ENCODE data around the gene CACNA1G. TPM values are rescaled to one million over a fixed set of nuclear protein-coding genes. Genes with fewer than 3 reads are reported as not detected.

The CACNA1G gene
- total RNA-seq, 1 donor from 2014 or later = 0.05 TPM

GRCh38 chr17:50668838-50669581, 108.5 kb downstream of the CACNA1G start:
- no peaks in the 10 kb centered on the region for H3K27me3 Mint-ChIP-seq (ENCODE audit: insufficient read depth)
- no peaks in the 10 kb centered on the region for H3K4me1 Mint-ChIP-seq (ENCODE audit: low read depth)
- no peak overlapping the region for H3K4me3 Mint-ChIP-seq
- no peak overlapping the region for H3K27ac Mint-ChIP-seq
- H3K36me3 Mint-ChIP-seq (ENCODE audit: low read depth) = no peaks in the 10 kb centered on the region
- DNase-seq (ENCODE audit: low spot score) = no peak
- intact Hi-C loops (cut with micrococcal nuclease) = no loop called here
- no peaks in the 10 kb centered on the region for H3K9me3 Mint-ChIP-seq

GRCh38 chr17:50672071-50672470, 111.6 kb downstream of the CACNA1G start:
- DNase-seq (ENCODE audit: low spot score) = no peak
- H3K4me1 Mint-ChIP-seq (ENCODE audit: low read depth) = no peaks in the 10 kb centered on the region
- peaks cover 4% of the 10 kb centered on the region for H3K27me3 Mint-ChIP-seq (ENCODE audit: insufficient read depth)
- no peak overlapping the region for H3K27ac Mint-ChIP-seq
- no peaks in the 10 kb centered on the region for H3K9me3 Mint-ChIP-seq
- intact Hi-C loops (cut with micrococcal nuclease) = no loop called here
- no peaks in the 10 kb centered on the region for H3K36me3 Mint-ChIP-seq (ENCODE audit: low read depth)
- H3K4me3 Mint-ChIP-seq = no peak overlapping the region

- Mint-ChIP-seq H3K36me3 (ENCODE audit: low read depth) (no peaks in the 10 kb centered on the region), H3K4me3 (no peak overlapping the region), H3K27me3 (ENCODE audit: insufficient read depth) (peaks cover 4% of the 10 kb centered on the region), H3K4me1 (ENCODE audit: low read depth) (no peaks in the 10 kb centered on the region), H3K9me3 (no peaks in the 10 kb centered on the region), H3K27ac (peak overlapping the region; percentile 40)
- intact Hi-C loops (cut with micrococcal nuclease) = no loop called here
- no peak for DNase-seq (ENCODE audit: low spot score)
Measured at GRCh38 chr17:50672831-50673551, 112.5 kb downstream of the CACNA1G start.

- Mint-ChIP-seq H3K36me3 (ENCODE audit: low read depth) (no peaks in the 10 kb centered on the region), H3K27me3 (ENCODE audit: insufficient read depth) (peaks cover 8% of the 10 kb centered on the region), H3K9me3 (no peaks in the 10 kb centered on the region), H3K4me3 (no peak overlapping the region), H3K27ac (no peak overlapping the region), H3K4me1 (ENCODE audit: low read depth) (no peaks in the 10 kb centered on the region)
- intact Hi-C loops (cut with micrococcal nuclease) = no loop called here
- DNase-seq (ENCODE audit: low spot score) = no peak
Measured at GRCh38 chr17:50675190-50675589, 114.7 kb downstream of the CACNA1G start.

- no peaks in the 10 kb centered on the region for H3K9me3 Mint-ChIP-seq
- no peak for DNase-seq (ENCODE audit: low spot score)
- intact Hi-C loops (cut with micrococcal nuclease) = no loop called here
- no peak overlapping the region for H3K27ac Mint-ChIP-seq
- no peak overlapping the region for H3K4me3 Mint-ChIP-seq
- H3K4me1 Mint-ChIP-seq (ENCODE audit: low read depth) = no peaks in the 10 kb centered on the region
- peaks cover 11% of the 10 kb centered on the region for H3K27me3 Mint-ChIP-seq (ENCODE audit: insufficient read depth)
- no peaks in the 10 kb centered on the region for H3K36me3 Mint-ChIP-seq (ENCODE audit: low read depth)
Measured at GRCh38 chr17:50675627-50676026, 115.1 kb downstream of the CACNA1G start.

GRCh38 chr17:50676065-50676975, 115.8 kb downstream of the CACNA1G start:
- peaks cover 3% of the 10 kb centered on the region for H3K4me1 Mint-ChIP-seq (ENCODE audit: low read depth)
- H3K27me3 Mint-ChIP-seq (ENCODE audit: insufficient read depth) = peaks cover 15% of the 10 kb centered on the region
- H3K27ac Mint-ChIP-seq = no peak overlapping the region
- no peak overlapping the region for H3K4me3 Mint-ChIP-seq
- intact Hi-C loops (cut with micrococcal nuclease) = no loop called here
- no peak for DNase-seq (ENCODE audit: low spot score)
- H3K36me3 Mint-ChIP-seq (ENCODE audit: low read depth) = no peaks in the 10 kb centered on the region
- no peaks in the 10 kb centered on the region for H3K9me3 Mint-ChIP-seq

Other genes starting within 250 kb of the CACNA1G start
- 63.0 and 63.9 TPM in 2 replicates for gene XYLT2, start 214.6 kb upstream of the CACNA1G start, total RNA-seq
- gene MRPL27, start 187.5 kb upstream of the CACNA1G start, total RNA-seq = 73.4 and 78.7 TPM in 2 replicates
- gene EME1, start 187.5 kb upstream of the CACNA1G start, total RNA-seq = 27.7 and 32.9 TPM in 2 replicates
- 113 and 116 TPM in 2 replicates for gene LRRC59, start 163.2 kb upstream of the CACNA1G start, total RNA-seq
- 8.8 and 11.3 TPM in 2 replicates for gene ACSF2, start 134.5 kb upstream of the CACNA1G start, total RNA-seq
- not detected in 2 replicates for gene CHAD, start 91.8 kb upstream of the CACNA1G start, total RNA-seq
- gene RSAD1, start 81.9 kb upstream of the CACNA1G start, total RNA-seq = 53.4 and 54.2 TPM in 2 replicates
- gene MYCBPAP, start 52.3 kb upstream of the CACNA1G start, total RNA-seq = 2.6 and 3.8 TPM in 2 replicates
- not detected in 2 replicates for gene EPN3, start 28.0 kb upstream of the CACNA1G start, total RNA-seq
- gene SPATA20, start 13.5 kb upstream of the CACNA1G start, total RNA-seq = 20.5 and 22.5 TPM in 2 replicates
- not detected in 2 replicates for gene ABCC3, start 74.2 kb downstream of the CACNA1G start, total RNA-seq
- gene ANKRD40, start 147.2 kb downstream of the CACNA1G start, total RNA-seq = 47.0 and 50.3 TPM in 2 replicates
- 118 and 123 TPM in 2 replicates for gene LUC7L3, start 158.9 kb downstream of the CACNA1G start, total RNA-seq
- not detected in 2 replicates for gene ANKRD40CL, start 206.8 kb downstream of the CACNA1G start, total RNA-seq